B cell (primary cell): ENCODE measurements around the gene COL25A1. TPM values are rescaled to one million over a fixed set of nuclear protein-coding genes. Genes with fewer than 3 reads are reported as not detected.

Experiments used
- ATAC-seq: fragments of 200-7000 bp; cut with Tn5 transposase; one replicate; pipeline ENCODE4 v1.10.0; 2021; ENCODE audit warnings: low read depth, mild to moderate bottlenecking, moderate number of reproducible peaks, moderate library complexity
- CTCF ChIA-PET: fragments of 350-600 bp; sonication (Branson Sonifier 250); formaldehyde crosslinking; loops from one replicate; lab custom pipeline; 2021; ENCODE audit warnings: antibody characterized with exemption, inconsistent platforms; lab: Charles Lee
- POLR2A ChIA-PET: fragments of 350-600 bp; sonication (Branson Sonifier 250); formaldehyde crosslinking; loops from one replicate; lab custom pipeline; 2021; ENCODE audit warnings: antibody characterized with exemption; lab: Charles Lee
- DNase-seq: peaks from one replicate; pipeline ENCODE4 v3.0.0; 2013
- H2AFZ ChIP-seq: 2 replicates; pipeline ENCODE4 v1.6.1; 2012; ENCODE audit warnings: mild to moderate bottlenecking, low read depth, low read length; ENCODE audit not compliant: insufficient read depth, poor library complexity, severe bottlenecking
- H3K27ac ChIP-seq, 2 donors: 1 replicate in 1 of 2; 2 replicates in 1 of 2; pipeline ENCODE4 v1.5.1; 2012 to 2013; ENCODE audit warnings: low read length in 2 of 2, mild to moderate bottlenecking in 2 of 2, moderate library complexity in 1 of 2
- H3K27me3 ChIP-seq, 4 experiments: fragments of 200-600 bp in 1 of 4; sonication (generic) in 1 of 4; replicated peaks in 1 of 4; 1 replicate in 2 of 4; 2 replicates in 2 of 4; pipeline versions ENCODE4 v1.6.1 to v1.7.0; 2013 to 2016; ENCODE audit warnings: low read length in 3 of 4, mild to moderate bottlenecking in 2 of 4, mixed read lengths in 1 of 4, moderate library complexity in 1 of 4; ENCODE audit not compliant: insufficient read depth in 4 of 4, control insufficient read depth in 3 of 4; ENCODE audit errors: control extremely low read depth in 1 of 4
- H3K36me3 ChIP-seq, 2 experiments: replicated peaks in 1 of 2; 1 replicate in 1 of 2; 2 replicates in 1 of 2; pipeline versions ENCODE4 v1.6.1 to v1.7.1; 2013; ENCODE audit warnings: low read length in 1 of 2; ENCODE audit not compliant: insufficient read depth in 2 of 2, control insufficient read depth in 1 of 2; ENCODE audit errors: control extremely low read depth in 1 of 2, extremely low read depth in 1 of 2
- H3K4me1 ChIP-seq, 2 donors: fragments of 200-600 bp in 1 of 2; sonication (generic) in 1 of 2; 1 replicate in 1 of 2; 2 replicates in 1 of 2; pipeline versions ENCODE4 v1.5.1 to v1.6.1; 2013 to 2017; ENCODE audit warnings: low read length in 2 of 2; ENCODE audit not compliant: control insufficient read depth in 2 of 2, insufficient read depth in 2 of 2
- H3K4me2 ChIP-seq: replicated peaks from 2 replicates; pipeline ENCODE3; 2012; ENCODE audit warnings: mild to moderate bottlenecking, low read depth, low read length; ENCODE audit not compliant: poor library complexity, severe bottlenecking
- H3K4me3 ChIP-seq, 5 experiments: fragments of 200-600 bp in 1 of 5; sonication (generic) in 1 of 5; 1 replicate in 3 of 5; 2 replicates in 2 of 5; pipeline versions ENCODE4 v1.5.1 to v1.7.0; 2011 to 2016; ENCODE audit warnings: low read length in 4 of 5, mild to moderate bottlenecking in 4 of 5, low read depth in 2 of 5, control low read depth in 1 of 5, moderate library complexity in 1 of 5; ENCODE audit not compliant: insufficient read depth in 1 of 5; ENCODE audit errors: control extremely low read depth in 1 of 5, extremely low read depth in 1 of 5
- H3K79me2 ChIP-seq: fragments of 200-600 bp; sonication (generic); one replicate; pipeline ENCODE4 v1.6.0; 2016; ENCODE audit warnings: low read length; ENCODE audit not compliant: control insufficient read depth, insufficient read depth
- H3K9ac ChIP-seq: fragments of 200-600 bp; sonication (generic); 2 replicates; pipeline ENCODE4 v1.6.1; 2017; ENCODE audit warnings: mild to moderate bottlenecking, low read length, moderate library complexity
- H3K9me3 ChIP-seq, 3 donors: one replicate each; pipeline versions ENCODE4 v1.6.1 to v1.7.1; 2013; ENCODE audit warnings: low read length in 2 of 3; ENCODE audit not compliant: control insufficient read depth in 2 of 3, insufficient read depth in 1 of 3; ENCODE audit errors: control extremely low read depth in 1 of 3
- H4K20me1 ChIP-seq: 2 replicates; pipeline ENCODE4 v1.6.0; 2012; ENCODE audit warnings: mild to moderate bottlenecking, low read length; ENCODE audit not compliant: insufficient read depth, control insufficient read depth, poor library complexity, severe bottlenecking
- H3K27ac Mint-ChIP-seq: one replicate; pipeline ENCODE4 v1.8.0; 2021; ENCODE audit warnings: mixed read lengths
- H3K27me3 Mint-ChIP-seq: one replicate; pipeline ENCODE4 v1.8.0; 2021; ENCODE audit warnings: mixed read lengths
- H3K4me1 Mint-ChIP-seq: one replicate; pipeline ENCODE4 v1.8.0; 2021; ENCODE audit warnings: mixed read lengths
- H3K4me3 Mint-ChIP-seq: one replicate; pipeline ENCODE4 v1.8.0; 2021; ENCODE audit warnings: mixed read lengths
- H3K9me3 Mint-ChIP-seq: one replicate; pipeline ENCODE4 v1.8.0; 2022; ENCODE audit warnings: mixed read lengths; ENCODE audit not compliant: insufficient read depth
- EZH2 ChIP-seq: IDR thresholded peaks from 2 replicates; pipeline ENCODE4 v1.6.1; 2012; ENCODE audit warnings: borderline replicate concordance, low read depth, mild to moderate bottlenecking, moderate library complexity, low read length; ENCODE audit not compliant: insufficient read depth, poor library complexity, severe bottlenecking
- WGBS: methylation state at CpG from one replicate; pipeline ENCODE4 v1.1.5; 2013; ENCODE audit warnings: missing lambda C conversion rate; ENCODE audit not compliant: insufficient coverage; 5-methylcytosine and 5-hydroxymethylcytosine counted together
- intact Hi-C: fragments of 100-400 bp; cut with micrococcal nuclease; formaldehyde crosslinking; loops from one replicate; pipeline ENCODE4 v1.10.0; 2022
- polyA plus RNA-seq: library from polyadenylated mRNA; depleted of rRNA; stranded (reverse); fragments of >200 nt; gene quantifications from 2 replicates; pipeline ENCODE4 v1.2.3, GENCODE V29; 2012
- total RNA-seq, 2 donors: library from RNA; stranded (reverse); fragments of 120-200 nt in 1 of 2; gene quantifications; 1 replicate in 1 of 2; 2 replicates in 1 of 2; pipeline versions ENCODE4 v1.2.3 to v1.2.4, GENCODE V29; 2013 to 2022
- TF ChIP-seq, protein P1 (sequence below): fragments of 200-600 bp; IDR thresholded peaks from one replicate; pipeline ENCODE4 v1.8.0; 2022; ENCODE audit warnings: antibody characterized with exemption, mild to moderate bottlenecking

The COL25A1 gene
- total and polyA plus RNA-seq, 2 donors (not counting 1 experiment from before 2014, with no cell fraction given) = not detected

DNA sequence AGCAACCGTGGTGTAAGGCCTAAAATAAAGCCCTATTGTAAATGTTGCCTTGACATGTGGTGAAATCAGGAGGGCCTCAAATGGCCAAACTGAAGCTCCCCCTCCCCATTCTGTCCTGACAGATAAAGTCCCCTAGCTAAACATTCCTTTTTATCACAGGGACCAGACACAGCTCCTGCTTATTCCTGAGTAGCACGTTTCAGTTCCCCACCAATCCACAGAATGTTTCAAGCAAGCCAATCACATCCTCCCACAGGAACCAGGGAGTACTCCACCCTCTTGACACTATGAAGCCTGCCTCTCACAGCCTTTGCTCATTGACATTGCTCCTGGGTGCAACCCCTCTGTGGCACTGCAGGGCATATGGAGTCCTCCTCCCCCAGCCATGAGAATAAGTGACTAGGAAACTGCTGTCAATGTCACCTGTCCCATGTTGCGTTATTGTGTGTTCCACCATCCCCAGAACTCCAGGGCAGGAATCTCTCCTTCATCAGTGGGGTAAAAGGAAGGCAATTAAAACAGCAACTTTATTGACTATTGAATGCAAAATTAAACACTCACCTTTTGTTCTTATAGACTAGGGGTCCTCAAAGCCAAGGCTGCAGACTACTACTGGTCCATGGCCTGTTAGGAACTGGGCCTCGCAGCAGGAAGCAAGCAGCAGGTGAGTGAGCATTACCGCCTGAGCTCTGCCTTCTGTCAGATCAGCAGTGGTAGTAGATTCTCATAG, 128.1 kb downstream of the COL25A1 start:
- no peak overlapping the region for H3K27ac Mint-ChIP-seq
- H3K9me3 ChIP-seq = no peaks in the 10 kb centered on the region
- H3K4me1 ChIP-seq = no peaks in the 10 kb centered on the region
- no peak overlapping the region for H3K9ac ChIP-seq
- H3K4me3 ChIP-seq = no peak overlapping the region
- H3K36me3 ChIP-seq = no peaks in the 10 kb centered on the region
- 70% methylated on average over 3 of the region's 5 CpGs for WGBS
- H3K4me3 Mint-ChIP-seq = no peak overlapping the region
- DNase-seq (no peak), ATAC-seq (no peak)
- H3K27me3 Mint-ChIP-seq = no peaks in the 10 kb centered on the region
- no peaks in the 10 kb centered on the region for H3K79me2 ChIP-seq
- no peak overlapping the region for H3K4me2 ChIP-seq
- H3K27ac ChIP-seq = no peak overlapping the region
- TF ChIP-seq EZH2 = no peak
- TF ChIP-seq, protein P1, sequence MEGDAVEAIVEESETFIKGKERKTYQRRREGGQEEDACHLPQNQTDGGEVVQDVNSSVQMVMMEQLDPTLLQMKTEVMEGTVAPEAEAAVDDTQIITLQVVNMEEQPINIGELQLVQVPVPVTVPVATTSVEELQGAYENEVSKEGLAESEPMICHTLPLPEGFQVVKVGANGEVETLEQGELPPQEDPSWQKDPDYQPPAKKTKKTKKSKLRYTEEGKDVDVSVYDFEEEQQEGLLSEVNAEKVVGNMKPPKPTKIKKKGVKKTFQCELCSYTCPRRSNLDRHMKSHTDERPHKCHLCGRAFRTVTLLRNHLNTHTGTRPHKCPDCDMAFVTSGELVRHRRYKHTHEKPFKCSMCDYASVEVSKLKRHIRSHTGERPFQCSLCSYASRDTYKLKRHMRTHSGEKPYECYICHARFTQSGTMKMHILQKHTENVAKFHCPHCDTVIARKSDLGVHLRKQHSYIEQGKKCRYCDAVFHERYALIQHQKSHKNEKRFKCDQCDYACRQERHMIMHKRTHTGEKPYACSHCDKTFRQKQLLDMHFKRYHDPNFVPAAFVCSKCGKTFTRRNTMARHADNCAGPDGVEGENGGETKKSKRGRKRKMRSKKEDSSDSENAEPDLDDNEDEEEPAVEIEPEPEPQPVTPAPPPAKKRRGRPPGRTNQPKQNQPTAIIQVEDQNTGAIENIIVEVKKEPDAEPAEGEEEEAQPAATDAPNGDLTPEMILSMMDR = no peak
- H3K27me3 ChIP-seq = no peaks in the 10 kb centered on the region
- no peak overlapping the region for H2AFZ ChIP-seq
- no peaks in the 10 kb centered on the region for H3K9me3 Mint-ChIP-seq
- no peaks in the 10 kb centered on the region for H4K20me1 ChIP-seq
- POLR2A ChIA-PET = no interaction called here
- no peaks in the 10 kb centered on the region for H3K4me1 Mint-ChIP-seq
- intact Hi-C loops = no loop called here
- CTCF ChIA-PET = no interaction called here

DNA sequence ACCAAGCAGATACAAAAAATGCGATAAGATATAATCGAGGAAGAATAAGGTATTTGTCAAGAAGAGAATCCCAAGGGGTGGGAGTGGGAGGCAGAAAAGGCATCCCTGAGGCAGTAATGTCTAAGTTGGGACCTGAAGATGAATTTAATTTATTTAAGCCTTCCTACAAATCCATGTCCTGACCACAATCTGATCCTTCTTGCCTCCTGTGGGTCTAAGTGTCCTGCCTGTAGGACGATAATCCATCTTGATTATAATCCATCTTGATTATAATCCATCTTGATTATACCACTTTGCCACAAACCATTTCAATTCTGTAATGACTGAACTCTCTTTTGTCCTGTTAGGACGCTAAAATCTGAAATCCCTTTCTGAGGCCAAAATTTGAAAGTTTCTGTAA, 130.2 kb downstream of the COL25A1 start:
- ATAC-seq = no peak
- no peaks in the 10 kb centered on the region for H3K4me1 ChIP-seq
- DNase-seq = no peak
- H3K27ac Mint-ChIP-seq = no peak overlapping the region
- no peak overlapping the region for H3K9ac ChIP-seq
- no peak overlapping the region for H3K4me3 ChIP-seq
- no peak overlapping the region for H3K4me3 Mint-ChIP-seq
- POLR2A ChIA-PET = no interaction called here
- H3K4me2 ChIP-seq = no peak overlapping the region
- H3K4me1 Mint-ChIP-seq = no peaks in the 10 kb centered on the region
- no peaks in the 10 kb centered on the region for H4K20me1 ChIP-seq
- H3K9me3 ChIP-seq = no peaks in the 10 kb centered on the region
- no peaks in the 10 kb centered on the region for H3K27me3 ChIP-seq
- H3K79me2 ChIP-seq = no peaks in the 10 kb centered on the region
- H3K9me3 Mint-ChIP-seq = no peaks in the 10 kb centered on the region
- H3K36me3 ChIP-seq = no peaks in the 10 kb centered on the region
- intact Hi-C loops = no loop called here
- CTCF ChIA-PET = no interaction called here
- 83% methylated on average over 2 of the region's 4 CpGs for WGBS
- H2AFZ ChIP-seq = no peak overlapping the region
- TF ChIP-seq, protein P1 = no peak
- TF ChIP-seq EZH2 = no peak
- no peak overlapping the region for H3K27ac ChIP-seq
- H3K27me3 Mint-ChIP-seq = no peaks in the 10 kb centered on the region
